ENCODE measurements around the gene DMGDH. TPM values are rescaled to one million over a fixed set of nuclear protein-coding genes. Genes with fewer than 3 reads are reported as not detected.

Gene DMGDH
- total and polyA plus RNA-seq, 2 donors (not counting 3 experiments of a cell fraction or from before 2014, with no cell fraction given): 0.11 TPM; not detected in 1

GRCh38 chr5:79005151-79005550 is 64.3 kb downstream of the DMGDH start:
- TF ChIP-seq JUN (IDR thresholded peaks at IDR 0.05; ENCODE audit: borderline replicate concordance, insufficient read depth, insufficient read length, low read depth) (no peak), POLR2A (IDR thresholded peaks at IDR 0.05; ENCODE audit: low read depth, low read length) (no peak), MYC (IDR thresholded peaks at IDR 0.05; ENCODE audit: low read depth, low read length) (no peak), EZH2 (IDR thresholded peaks at IDR 0.05; ENCODE audit: borderline replicate concordance, low read depth, low read length, severe bottlenecking) (no peak), CTCF (IDR thresholded peaks at IDR 0.05; ENCODE audit: extremely low read depth in 1 of 2, insufficient read depth in 1 of 2, low read depth in 1 of 2, low read length in 2 of 2) (no peak), MAX (IDR thresholded peaks at IDR 0.05; ENCODE audit: insufficient read depth, insufficient read length) (no peak), FOS (IDR thresholded peaks at IDR 0.05; ENCODE audit: borderline replicate concordance, insufficient read depth, low read length) (no peak), GATA2 (IDR thresholded peaks at IDR 0.05; ENCODE audit: insufficient read depth, insufficient read length, low read depth, low read length) (no peak), POLR2AphosphoS5 (IDR thresholded peaks at IDR 0.05; ENCODE audit: insufficient read depth, low read depth, low read length) (no peak)
- Histone ChIP-seq H3K27ac (ENCODE audit: insufficient read depth, low read depth, low read length) (no peak overlapping the region), H3K27me3 (ENCODE audit: control insufficient read depth in 2 of 2, insufficient read depth in 2 of 2, low read length in 2 of 2) (peaks cover 19 to 22% of the 10 kb centered on the region in 2 experiments), H3K4me1 (ENCODE audit: control insufficient read depth, extremely low read depth, insufficient read depth, low read length) (no peaks in the 10 kb centered on the region), H4K20me1 (replicated peaks; ENCODE audit: control insufficient read depth, extremely low read depth, insufficient read depth, low read length) (no peaks in the 10 kb centered on the region), H3K9me3 (replicated peaks; ENCODE audit: control insufficient read depth, insufficient read depth, low read length) (no peaks in the 10 kb centered on the region), H3K9me1 (replicated peaks; ENCODE audit: control insufficient read depth, extremely low read depth, insufficient read depth, low read length) (no peaks in the 10 kb centered on the region), H3K36me3 (ENCODE audit: control insufficient read depth in 2 of 2, extremely low read depth in 1 of 2, insufficient read depth in 2 of 2, low read length in 2 of 2) (no peaks in the 10 kb centered on the region), H3K79me2 (ENCODE audit: control insufficient read depth, insufficient read depth, low read length) (no peaks in the 10 kb centered on the region), H3K4me2 (ENCODE audit: insufficient read depth, low read length) (no peak overlapping the region), H3K9ac (replicated peaks; ENCODE audit: extremely low read depth, insufficient read depth, low read length) (no peak overlapping the region), H2AFZ (ENCODE audit: low read depth, low read length) (no peak overlapping the region), H3K4me3 (replicated peaks in 1 of 3; ENCODE audit: insufficient read depth in 1 of 3, low read depth in 1 of 3, low read length in 3 of 3) (no peak overlapping the region)
- DNase-seq (ENCODE audit: low read depth, low spot score) (no peak), FAIRE-seq (no peak)
- BruUV-seq (replicated peaks): no TSS peak
- ChIA-PET CTCF (no interaction called here), POLR2A (no interaction called here)
- dilution Hi-C loops (cut with MboI; ENCODE audit: extremely low pct_ligation_motif_present, low sequenced_read_pairs): no loop called here
- intact Hi-C loops (cut with micrococcal nuclease): no loop called here
